MCF 10A (cell line): ENCODE results near the gene REN. TPM values are rescaled to one million over a fixed set of nuclear protein-coding genes. Genes with fewer than 3 reads are reported as not detected.

ENCODE experiments used
- BruUV-seq: library from RNA; stranded (reverse); fragments of 400-500 nt; replicated peaks from 2 replicates; lab custom pipeline; 2021; lab: Mats Ljungman, UMichigan
- CTCF ChIA-PET: fragments of 300-600 bp; sonication (Branson Sonifier 250); formaldehyde crosslinking; extraction: SDS; loops from one replicate; lab custom pipeline; 2021; ENCODE audit warnings: antibody characterized with exemption, inconsistent platforms; lab: Yijun Ruan, JAX
- POLR2A ChIA-PET: fragments of 300-600, 350-650 bp; sonication (Branson Sonifier 250); formaldehyde crosslinking; extraction: SDS; loops from one replicate; lab custom pipeline; 2020; ENCODE audit warnings: antibody characterized with exemption, inconsistent platforms; lab: Yijun Ruan, JAX
- DNase-seq: peaks from one replicate; pipeline ENCODE4 v3.0.0-alpha.2; 2018; ENCODE audit not compliant: unreplicated experiment
- H3K27ac Mint-ChIP-seq: one replicate; pipeline ENCODE4 v1.8.0; 2022; ENCODE audit warnings: mild to moderate bottlenecking, low read depth, mixed read lengths; ENCODE audit not compliant: unreplicated experiment
- H3K27me3 Mint-ChIP-seq: one replicate; pipeline ENCODE4 v1.8.0; 2022; ENCODE audit warnings: mixed read lengths; ENCODE audit not compliant: insufficient read depth, unreplicated experiment
- H3K36me3 Mint-ChIP-seq: one replicate; pipeline ENCODE4 v1.8.0; 2022; ENCODE audit warnings: mild to moderate bottlenecking, moderate library complexity, mixed read lengths; ENCODE audit not compliant: insufficient read depth, unreplicated experiment
- H3K4me1 Mint-ChIP-seq: one replicate; pipeline ENCODE4 v1.8.0; 2022; ENCODE audit warnings: mixed read lengths; ENCODE audit not compliant: insufficient read depth, unreplicated experiment
- H3K4me3 Mint-ChIP-seq: one replicate; pipeline ENCODE4 v1.8.0; 2022; ENCODE audit warnings: mild to moderate bottlenecking, moderate library complexity, mixed read lengths; ENCODE audit not compliant: unreplicated experiment
- H3K9me3 Mint-ChIP-seq: one replicate; pipeline ENCODE4 v1.8.0; 2022; ENCODE audit warnings: mixed read lengths; ENCODE audit not compliant: unreplicated experiment
- CTCF ChIP-seq: fragments of 200-600 bp; IDR thresholded peaks from one replicate; pipeline ENCODE4 v1.8.0; 2022; ENCODE audit warnings: antibody characterized with exemption, mild to moderate bottlenecking; ENCODE audit not compliant: unreplicated experiment
- intact Hi-C: fragments of 100-400 bp; cut with micrococcal nuclease; formaldehyde crosslinking; loops from 2 replicates; pipeline ENCODE4 v1.14.1; 2022
- total RNA-seq: library from RNA; stranded (reverse); gene quantifications from 2 replicates; pipeline ENCODE4 v1.2.3, GENCODE V29; 2022

REN gene
- total RNA-seq, 1 experiment from 2014 or later, result not detected

GRCh38 chr1:204149635-204150565 is 16.2 kb downstream of the REN start:
- DNase-seq, result peak; percentile 66
- BruUV-seq, result no TSS peak
- Mint-ChIP-seq H3K36me3 (peaks cover under 1% of the 10 kb centered on the region), H3K27ac (peak overlapping the region; percentile 78), H3K4me3 (peak overlapping the region; percentile 68), H3K4me1 (peaks cover 59% of the 10 kb centered on the region), H3K9me3 (no peaks in the 10 kb centered on the region), H3K27me3 (no peaks in the 10 kb centered on the region)
- no peak for TF ChIP-seq CTCF
- ChIA-PET CTCF (interaction anchor here (0.5 to 6.2 kb wide), 15 partner anchors 10 to 1618 kb away, joined by 3 to 89 read pairs (median 4); no protein-coding TSS in a partner anchor), POLR2A (interaction anchor here (1.2 to 3.0 kb wide), 7 partner anchors 9 to 356 kb away, joined by 3 to 20 read pairs (median 6); no protein-coding TSS in a partner anchor)
- intact Hi-C loops, result no loop called here

- ChIA-PET POLR2A (interaction anchor here (1.2 kb wide), 1 partner anchor 357 kb away, joined by 3 read pairs; no protein-coding TSS in a partner anchor), CTCF (interaction anchor here (0.7 to 3.9 kb wide), 3 partner anchors 11 to 20 kb away, joined by 4 to 40 read pairs (median 4); no protein-coding TSS in a partner anchor)
- Mint-ChIP-seq H3K27ac (no peak overlapping the region), H3K36me3 (peaks cover 6% of the 10 kb centered on the region), H3K4me3 (peak overlapping the region; percentile 68), H3K27me3 (no peaks in the 10 kb centered on the region), H3K9me3 (no peaks in the 10 kb centered on the region), H3K4me1 (peaks cover 61% of the 10 kb centered on the region)
- peak; percentile 31 for DNase-seq
- intact Hi-C loops, result no loop called here
- no peak for TF ChIP-seq CTCF
- BruUV-seq, result TSS peak; percentile 16
These were observed 17.0 kb downstream of the REN start for GRCh38 chr1:204149107-204149506.

- CTCF ChIA-PET, result interaction anchor here (0.5 to 0.8 kb wide), 4 partner anchors 9 to 636 kb away, joined by 3 to 5 read pairs (median 3); no protein-coding TSS in a partner anchor
- no peaks in the 10 kb centered on the region for H3K9me3 Mint-ChIP-seq
- H3K4me1 Mint-ChIP-seq, result peaks cover 57% of the 10 kb centered on the region
- intact Hi-C loops, result no loop called here
- BruUV-seq, result no TSS peak
- no peaks in the 10 kb centered on the region for H3K27me3 Mint-ChIP-seq
- no peak for DNase-seq
- no peak overlapping the region for H3K27ac Mint-ChIP-seq
- TF ChIP-seq CTCF, result no peak
- peaks cover 7% of the 10 kb centered on the region for H3K36me3 Mint-ChIP-seq
- POLR2A ChIA-PET, result interaction anchor here (0.7 to 0.9 kb wide), 2 partner anchors 11 to 15 kb away, joined by 3 to 4 read pairs; no protein-coding TSS in a partner anchor
- peak overlapping the region; percentile 9 for H3K4me3 Mint-ChIP-seq
These were observed 18.4 kb downstream of the REN start for GRCh38 chr1:204147406-204148383.
